Frontal cortex (tissue), 4 donors: ENCODE data around the gene PLOD1. TPM values are rescaled to one million over a fixed set of nuclear protein-coding genes. Genes with fewer than 3 reads are reported as not detected.
A peak's percentile ranks its signal among the peaks of the same experiment; 100 is the strongest.

Source experiments
- DNase-seq, 2 donors: peaks; one replicate each; pipeline ENCODE4 v3.0.0; 2012; ENCODE audit warnings: low spot score in 2 of 2
- FAIRE-seq: peaks from 2 replicates; lab custom pipeline; 2012; peaks lifted over from hg19 to GRCh38; lab: Jason Lieb, UNC
- total RNA-seq: library from RNA; depleted of rRNA; stranded (reverse); fragments of >200 nt; gene quantifications from one replicate; pipeline ENCODE4 v1.2.3, GENCODE V29; 2014
- donor health status: control.
- donor health status: control.
- donor health status: control.

PLOD1 gene
- total RNA-seq, 1 donor from 2014 or later = 15.5 TPM

DNA sequence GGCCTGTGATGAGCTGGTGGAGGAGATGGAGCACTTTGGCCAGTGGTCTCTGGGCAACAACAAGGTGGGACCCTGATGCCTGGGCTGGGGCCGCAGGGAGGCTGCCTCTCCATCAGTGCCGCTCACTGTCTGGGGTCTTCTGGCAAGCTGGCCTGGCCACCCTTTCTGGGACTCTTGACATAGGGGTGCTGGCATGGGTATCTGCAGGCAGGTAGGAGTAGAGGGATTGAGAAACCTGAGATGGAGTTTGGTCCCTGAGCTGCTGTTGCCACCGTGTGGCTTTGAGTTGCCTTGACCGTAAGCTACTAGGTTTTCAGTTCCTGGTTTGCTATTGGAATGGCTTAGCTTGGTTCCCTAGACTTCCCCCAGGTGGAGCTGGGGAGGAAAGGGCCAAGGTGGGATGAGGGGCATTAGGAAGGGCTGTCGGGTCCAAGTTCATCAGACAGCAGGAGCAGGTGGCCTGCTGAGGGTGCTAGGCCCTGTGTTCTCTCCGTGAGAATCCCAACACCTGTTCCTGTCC, 32.6 kb downstream of the PLOD1 start:
- FAIRE-seq (no peak), DNase-seq (peak; percentile 41 to 57)

DNA sequence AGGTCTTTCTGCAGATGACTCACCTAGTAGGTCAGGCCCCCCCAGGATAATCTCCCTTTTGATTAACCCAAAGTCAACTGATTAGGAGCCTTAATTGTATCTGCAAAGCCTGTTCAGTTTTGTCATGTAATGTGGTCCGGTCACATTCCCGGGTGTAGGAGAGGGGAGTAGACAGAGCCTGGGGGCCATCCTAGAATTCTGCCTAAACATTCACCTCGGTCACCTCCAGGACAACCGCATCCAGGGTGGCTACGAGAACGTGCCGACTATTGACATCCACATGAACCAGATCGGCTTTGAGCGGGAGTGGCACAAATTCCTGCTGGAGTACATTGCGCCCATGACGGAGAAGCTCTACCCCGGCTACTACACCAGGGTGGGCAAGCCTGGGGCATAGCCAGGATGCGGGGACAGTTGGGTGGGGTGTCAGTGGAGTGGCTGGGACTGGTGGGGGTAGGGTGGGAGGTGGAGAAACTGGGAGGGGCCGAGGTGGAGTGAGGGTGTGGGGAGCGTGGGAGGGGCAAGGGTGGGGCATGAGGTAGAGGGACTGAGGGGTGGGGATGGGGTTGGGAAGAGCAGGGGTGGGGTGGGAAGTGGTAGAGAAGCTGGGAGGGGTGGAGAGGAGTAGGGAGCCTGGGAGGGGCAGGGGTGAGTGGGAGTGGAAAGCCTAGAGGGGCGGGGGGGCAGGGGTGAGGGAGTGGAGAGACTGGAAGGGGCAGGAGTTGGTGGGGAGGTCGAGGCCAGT, 36.1 kb downstream of the PLOD1 start:
- no peak for FAIRE-seq

DNA sequence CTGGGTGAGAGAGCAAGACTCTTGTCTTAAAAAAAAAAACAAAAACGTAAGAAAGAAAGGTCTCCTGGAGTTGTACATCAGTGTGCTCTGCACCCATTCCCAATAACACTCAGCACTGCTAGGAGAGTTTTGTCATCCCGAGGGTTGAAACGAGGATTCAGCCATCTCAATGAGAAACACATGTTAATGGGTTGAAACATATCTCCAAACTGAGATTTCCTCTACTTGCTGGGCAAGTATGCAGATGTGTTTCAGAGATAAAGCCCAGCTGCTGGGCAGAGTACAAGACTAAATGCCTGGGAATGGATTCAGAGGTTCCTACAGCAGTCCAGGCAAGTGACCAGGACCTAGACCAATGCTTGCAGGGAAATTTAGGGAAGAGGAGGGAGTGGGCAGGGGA, 43.1 kb downstream of the PLOD1 start:
- FAIRE-seq = no peak
- DNase-seq = no peak

More for the DNA sequence above, 36.1 kb downstream of the PLOD1 start:
- DNase-seq = no peak

DNA sequence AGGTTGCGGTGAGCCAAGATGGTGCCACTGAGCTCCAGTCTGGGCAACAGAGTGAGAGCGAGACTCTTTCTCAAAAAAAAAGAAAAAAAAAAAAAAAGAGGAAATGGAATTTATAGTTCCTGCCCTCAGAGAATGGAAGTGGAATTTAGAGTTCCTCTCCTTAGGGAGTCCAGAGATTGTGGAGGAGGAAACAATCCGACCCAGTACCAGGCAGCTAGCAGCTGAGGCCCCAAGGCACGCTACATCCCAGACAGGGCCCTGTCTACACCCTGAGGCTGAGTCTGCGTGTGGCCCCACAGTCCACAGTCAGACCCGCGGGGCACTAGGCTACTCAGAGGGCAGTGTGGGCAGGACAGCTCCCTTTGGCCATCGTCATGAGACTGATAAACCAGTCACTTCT, 43.8 kb downstream of the PLOD1 start:
- FAIRE-seq = no peak

DNA sequence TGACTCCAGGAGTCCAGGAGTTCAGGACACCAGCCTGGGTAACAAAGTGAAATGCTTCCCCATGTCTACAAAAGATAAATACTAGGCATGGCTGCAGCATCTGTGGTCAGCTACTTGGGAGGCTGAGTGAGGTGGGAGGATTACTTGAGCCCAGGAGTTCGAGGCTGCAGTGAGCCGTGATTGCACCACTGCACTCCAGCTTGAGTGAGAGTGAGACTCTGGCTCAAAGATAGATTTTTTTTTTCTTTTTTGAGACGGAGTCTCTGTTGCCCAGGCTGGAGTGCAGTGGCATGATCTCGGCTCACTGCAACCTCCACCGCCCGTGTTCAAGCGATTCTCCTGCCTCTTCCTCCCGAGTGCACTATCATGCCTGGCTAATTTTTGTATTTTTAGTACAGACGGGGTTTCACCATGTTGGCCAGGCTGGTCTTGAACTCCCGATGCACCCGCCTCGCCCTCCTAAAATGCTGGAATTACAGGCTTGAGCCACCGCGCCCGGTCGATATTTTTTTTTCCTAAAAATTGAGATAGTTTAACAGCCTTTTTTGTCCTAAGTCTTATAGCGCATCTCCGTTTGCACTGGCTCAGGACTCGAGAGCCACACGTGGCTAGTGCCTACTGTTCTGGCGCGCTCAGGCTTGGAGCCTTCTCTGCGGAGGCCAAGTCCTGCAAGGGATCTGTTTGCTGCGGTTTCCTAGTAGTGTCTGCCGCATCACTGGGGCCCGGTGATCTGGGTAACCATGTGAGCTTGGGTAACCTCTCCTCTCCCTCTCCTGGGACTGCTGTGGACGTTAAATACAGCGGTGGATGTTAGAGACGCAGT, 44.7 kb downstream of the PLOD1 start:
- no peak for FAIRE-seq
- no peak for DNase-seq

More for the DNA sequence above, 43.8 kb downstream of the PLOD1 start:
- DNase-seq = no peak

DNA sequence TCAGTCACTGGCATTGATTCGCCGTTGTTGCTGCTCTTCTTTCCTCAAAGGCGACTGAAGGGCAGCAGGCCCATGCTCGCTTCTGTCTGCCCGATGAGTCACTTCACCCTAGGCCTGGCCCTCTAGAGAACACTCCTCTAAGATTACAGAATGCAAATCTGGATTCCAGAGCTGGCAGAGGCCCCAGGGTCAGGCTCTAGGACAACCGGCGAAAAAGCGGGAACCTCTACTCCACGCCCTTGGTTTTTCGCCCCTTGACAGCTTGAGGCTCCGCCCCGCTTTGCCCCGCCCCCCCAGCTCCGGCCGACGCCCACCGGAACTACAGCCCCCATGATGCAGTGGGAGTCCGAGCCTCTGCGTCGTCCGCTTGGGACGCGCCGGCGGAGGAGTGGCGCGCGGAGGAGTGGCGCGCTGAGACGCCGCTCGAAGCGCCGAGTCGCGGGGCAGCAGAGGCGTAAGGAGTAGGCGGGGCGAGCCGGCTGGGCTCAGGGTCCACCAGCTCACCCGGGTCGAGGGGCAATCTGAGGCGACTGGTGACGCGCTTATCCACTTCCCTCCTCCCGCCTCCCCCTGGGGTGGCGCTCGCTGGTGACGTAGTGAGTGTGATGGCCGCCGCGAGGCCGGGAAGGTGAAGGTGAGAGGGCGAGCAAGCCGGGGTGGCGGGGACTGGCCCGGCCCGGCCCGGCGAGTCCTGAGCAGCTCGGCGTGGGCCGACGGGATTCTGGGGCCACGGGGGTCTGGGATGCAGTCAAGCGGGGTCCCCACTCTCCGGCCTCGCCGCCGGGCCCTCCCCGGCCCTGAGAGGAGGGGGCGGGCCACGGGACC, 45.5 kb downstream of the PLOD1 start, which contains the start of gene MFN2:
TSS of gene MFN2 (plus strand) at position 594 of the 825 bp plus-strand sequence. CDS start 8,725 bp downstream, outside the sequence.
- DNase-seq (peak; percentile 94 to 96), FAIRE-seq (no peak)

DNA sequence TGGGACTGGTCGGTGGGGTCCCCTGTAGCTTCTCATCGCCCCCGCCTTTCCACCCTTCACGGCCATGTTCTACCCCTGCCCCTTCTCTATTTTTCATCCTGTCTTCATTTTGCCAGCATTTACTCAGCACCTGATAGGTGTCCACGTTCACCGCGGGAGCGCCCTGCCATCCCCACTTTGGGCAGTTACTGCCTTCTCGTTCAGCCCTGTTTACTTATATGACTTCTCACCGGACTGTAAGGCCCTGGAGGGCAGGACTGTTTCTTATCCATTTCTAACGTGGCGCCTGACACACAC, 46.1 kb downstream of the PLOD1 start:
- no peak for FAIRE-seq
- DNase-seq = no peak

DNA sequence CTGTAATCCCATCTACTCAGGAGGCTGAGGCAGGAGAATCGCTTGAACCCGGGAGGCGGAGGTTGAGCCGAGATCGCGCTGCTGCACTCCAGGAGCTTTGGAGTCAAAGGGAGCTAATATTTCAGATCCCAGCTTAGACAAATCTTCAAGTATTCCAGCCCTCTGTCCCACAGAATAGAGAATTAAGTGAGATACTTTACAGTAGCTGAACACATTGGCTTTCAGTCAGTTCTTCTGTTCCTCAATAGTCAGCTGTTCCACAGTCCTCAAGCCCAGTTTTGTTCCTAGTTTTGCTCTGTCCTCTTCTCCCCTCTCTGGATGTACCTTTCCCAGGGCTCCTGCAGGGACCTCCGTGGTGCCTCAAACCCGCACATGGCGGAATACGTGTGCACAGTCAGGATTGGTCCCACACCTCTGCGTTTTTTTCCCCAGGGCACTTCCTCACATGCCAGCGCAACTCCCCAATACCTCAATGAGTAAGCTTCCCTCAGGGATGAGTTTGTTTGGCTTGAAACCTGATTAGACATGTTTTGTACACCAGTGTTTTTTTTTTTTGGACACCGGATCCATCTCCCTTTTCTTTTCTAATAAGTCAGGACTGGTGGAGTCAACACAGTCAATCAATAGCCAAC, 47.0 kb downstream of the PLOD1 start:
- FAIRE-seq = no peak
- no peak for DNase-seq

DNA sequence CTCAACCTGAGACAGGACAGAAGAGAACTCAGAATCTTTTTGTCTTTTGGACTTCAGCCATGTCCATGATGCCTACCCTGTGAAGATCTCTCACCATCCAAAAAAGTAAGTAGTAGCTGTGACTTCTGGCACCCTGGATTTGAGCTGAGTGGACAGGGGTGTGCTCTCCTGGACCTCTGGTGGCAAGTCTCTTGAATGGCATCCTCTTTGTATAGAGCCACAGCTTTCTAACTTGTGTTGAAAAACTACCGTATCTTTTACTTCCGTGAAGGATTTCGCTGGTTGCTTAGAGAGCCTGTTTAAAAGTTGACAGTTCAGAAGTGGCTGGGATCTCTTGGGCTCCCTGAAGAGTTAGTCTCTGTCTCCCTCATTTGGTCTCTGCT, 47.5 kb downstream of the PLOD1 start:
- FAIRE-seq (no peak), DNase-seq (no peak)

DNA sequence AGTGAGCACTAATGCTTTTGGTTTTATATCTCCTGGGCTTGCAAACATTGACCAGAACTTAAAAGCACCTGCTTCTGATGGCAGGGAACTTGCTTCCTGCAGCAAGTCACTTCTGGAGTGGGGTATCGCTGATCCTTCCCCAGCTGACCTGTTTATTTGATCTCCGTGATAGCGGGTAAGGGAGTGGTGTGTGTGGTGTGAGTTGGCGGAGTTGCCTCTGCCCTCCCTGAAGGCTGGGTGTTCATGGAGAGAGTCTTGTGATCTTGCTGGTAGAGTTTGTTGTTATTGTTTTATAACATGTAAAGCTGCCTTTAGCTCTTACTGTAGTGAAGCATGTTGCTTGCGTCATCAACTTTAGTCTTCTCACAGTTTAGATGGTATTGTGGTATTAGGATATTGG, 49.6 kb downstream of the PLOD1 start:
- DNase-seq = no peak
- no peak for FAIRE-seq

DNA sequence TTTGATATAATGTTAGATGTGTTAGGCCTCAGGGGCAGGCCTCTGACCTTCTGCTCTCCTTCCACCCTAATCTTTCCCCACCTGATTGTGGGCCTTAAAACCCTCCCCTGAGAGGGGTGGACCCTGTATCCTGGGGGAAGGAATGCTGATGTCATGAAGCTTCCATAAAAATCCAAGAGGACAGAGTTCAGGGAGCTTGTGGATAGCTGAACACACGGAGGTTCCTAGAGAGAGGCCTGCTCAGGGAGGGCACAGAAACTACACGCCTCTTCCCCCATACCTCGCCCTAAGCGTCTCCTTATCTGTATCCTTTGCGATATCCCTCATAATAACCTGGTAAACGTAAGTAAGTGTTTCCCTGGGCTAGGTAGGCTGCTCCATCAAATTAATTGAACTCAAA, 50.1 kb downstream of the PLOD1 start:
- FAIRE-seq = no peak
- DNase-seq = no peak

DNA sequence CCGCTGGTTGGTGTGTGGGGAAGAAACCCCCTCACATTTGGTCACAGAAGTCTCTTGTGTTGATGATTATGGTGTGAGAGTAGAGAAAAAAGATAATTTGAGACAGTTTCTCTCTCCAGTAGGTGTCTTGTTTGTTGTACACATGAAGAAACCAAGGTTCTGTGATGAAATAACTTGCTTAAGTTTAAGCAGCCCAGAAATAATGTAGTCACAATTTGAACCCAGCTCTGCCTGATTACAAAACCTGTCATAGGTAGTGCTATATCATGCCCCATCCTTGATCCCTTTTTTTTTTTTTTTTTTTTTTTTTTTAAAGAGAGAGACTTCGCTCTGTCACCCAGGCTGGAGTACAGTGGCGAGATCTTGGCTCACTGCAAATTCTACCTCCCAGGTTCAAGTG, 50.7 kb downstream of the PLOD1 start:
- no peak for DNase-seq
- no peak for FAIRE-seq

DNA sequence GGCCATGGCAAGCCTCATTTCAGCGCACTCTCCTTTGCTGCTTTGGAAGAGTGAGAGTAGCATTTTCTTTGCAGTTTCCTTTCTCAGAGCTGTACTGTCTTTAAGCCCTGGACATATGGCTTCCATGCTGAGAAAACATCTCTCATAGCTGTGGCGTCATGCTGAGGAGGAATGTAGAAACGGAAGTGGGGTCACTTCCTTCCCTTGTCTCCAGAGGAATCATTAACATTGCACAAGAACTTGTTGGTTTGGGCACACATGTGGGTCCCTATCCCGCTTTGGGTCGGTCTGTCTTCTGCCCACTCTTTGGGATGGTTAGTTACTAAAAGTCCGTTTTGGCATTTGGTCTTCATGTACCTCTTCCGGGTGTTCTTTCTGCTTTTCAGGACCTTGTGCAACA, 51.3 kb downstream of the PLOD1 start:
- FAIRE-seq = no peak
- no peak for DNase-seq

DNA sequence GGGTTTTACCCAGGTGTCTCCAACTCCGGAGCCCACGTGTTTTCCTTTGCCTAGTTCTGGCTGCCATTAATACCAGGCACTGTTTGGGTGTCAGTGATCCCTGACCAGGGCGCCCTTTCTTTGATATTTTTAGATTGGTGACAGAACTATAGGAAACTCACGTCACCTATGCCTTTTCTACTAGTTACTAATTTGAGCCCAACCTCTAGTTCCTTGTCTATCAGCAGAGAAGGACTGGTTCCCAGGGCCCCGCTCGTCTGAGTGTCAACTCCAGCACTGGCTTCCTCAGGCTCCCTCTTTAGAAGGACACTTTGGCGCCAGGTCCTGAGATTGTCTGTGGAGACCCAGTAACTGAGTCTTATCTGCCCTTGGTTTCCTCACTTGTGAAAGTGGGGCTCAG, 55.2 kb downstream of the PLOD1 start:
- no peak for FAIRE-seq
- DNase-seq = no peak

DNA sequence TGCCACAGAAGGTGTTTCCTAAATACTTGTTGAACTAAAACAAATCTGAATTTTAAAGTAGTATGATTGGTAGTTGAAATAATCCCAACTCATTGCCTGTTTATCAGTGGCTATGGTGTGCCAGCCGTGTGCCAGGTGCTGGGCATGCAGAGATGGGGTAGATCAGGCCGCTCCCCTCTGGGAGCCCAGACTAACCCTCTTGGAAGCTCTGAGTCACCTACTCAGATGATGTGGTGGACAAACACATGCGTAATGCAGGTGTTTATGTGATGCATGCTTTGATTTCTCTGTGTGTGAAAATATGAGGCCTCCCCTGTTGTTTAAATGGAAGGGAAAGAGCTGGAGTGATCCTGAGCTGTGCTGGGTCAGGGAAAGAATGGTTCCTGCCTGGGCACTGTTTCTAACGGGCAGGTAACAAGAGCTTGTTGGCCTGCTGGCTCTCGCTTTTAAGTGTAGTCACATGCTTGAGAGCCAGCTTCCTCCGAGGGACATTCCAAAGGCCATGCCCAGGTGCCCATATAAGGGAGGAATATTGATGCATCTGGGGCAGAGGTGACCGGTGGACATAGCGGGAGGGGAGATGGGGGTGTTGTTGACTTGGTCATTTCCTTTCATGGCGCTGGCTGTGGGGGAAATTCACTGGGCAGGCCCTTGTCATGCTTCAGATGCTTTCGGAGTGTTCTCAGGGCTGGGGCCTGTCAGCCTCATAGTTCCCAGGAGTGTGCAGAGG, 56.0 kb downstream of the PLOD1 start:
- DNase-seq (no peak), FAIRE-seq (no peak)

DNA sequence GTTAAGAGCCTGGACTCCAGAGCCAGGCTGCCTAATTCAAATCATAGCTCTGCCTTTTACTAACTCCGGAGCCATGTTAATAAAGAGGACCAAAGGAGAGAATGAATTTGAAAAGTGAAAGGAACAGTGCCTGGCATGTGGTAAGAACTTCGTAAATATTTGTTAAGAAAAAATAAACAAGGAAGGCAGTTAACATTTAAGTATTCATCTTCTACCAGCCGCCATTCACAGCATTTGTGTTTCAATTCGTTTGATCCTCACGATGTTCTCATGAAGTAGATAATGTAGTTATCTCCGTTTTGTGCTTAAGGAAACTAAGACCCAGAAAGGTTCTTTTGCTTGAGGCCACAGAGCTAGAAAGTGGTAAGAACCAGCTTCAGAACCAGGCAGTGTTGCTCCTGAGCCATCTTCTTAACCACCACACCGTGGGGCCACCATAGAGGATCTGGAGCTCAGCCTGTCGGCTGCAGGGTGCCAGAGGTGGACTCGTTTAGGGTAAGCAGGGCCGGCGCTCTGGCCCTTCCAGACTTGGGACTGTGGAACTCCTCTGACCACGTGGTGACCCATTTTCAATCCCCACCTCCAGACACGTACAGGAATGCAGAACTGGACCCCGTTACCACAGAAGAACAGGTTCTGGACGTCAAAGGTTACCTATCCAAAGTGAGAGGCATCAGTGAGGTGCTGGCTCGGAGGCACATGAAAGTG, 57.6 kb downstream of the PLOD1 start:
- DNase-seq = no peak
- FAIRE-seq = no peak

DNA sequence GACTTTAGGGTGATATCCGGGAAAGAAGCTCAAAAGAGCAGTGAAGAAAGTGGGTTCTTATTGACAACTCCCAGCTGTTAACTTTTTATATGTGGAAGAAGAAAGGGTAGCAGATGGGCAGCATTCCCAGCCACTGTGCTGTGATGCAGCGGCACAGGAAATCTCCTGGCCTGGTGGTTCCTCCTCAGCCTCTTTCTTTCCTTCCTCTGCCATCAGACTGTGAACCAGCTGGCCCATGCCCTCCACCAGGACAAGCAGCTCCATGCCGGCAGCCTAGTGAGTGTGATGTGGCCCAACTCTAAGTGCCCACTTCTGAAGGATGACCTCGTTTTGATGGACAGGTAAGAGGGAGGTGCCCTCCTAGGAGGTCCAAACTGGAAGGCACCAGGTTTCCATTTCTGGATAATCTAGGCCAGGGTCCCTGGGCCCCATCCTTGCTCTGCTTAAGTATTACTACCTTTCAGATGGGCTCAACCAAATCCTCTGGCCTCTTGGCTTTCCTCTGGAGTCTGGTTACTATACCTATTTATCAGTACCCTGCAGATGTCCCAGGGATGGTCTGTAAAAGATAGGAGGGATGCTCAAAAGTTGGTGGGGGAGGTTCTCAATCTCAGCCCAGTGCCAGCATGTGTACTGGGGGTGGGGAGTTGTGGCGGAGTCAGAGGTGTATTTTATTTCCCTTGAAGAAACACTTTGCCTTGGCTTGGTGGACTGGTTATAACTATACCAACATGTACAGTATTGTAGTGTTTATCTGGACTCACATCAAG, 62.7 kb downstream of the PLOD1 start:
- DNase-seq (no peak), FAIRE-seq (no peak)

DNA sequence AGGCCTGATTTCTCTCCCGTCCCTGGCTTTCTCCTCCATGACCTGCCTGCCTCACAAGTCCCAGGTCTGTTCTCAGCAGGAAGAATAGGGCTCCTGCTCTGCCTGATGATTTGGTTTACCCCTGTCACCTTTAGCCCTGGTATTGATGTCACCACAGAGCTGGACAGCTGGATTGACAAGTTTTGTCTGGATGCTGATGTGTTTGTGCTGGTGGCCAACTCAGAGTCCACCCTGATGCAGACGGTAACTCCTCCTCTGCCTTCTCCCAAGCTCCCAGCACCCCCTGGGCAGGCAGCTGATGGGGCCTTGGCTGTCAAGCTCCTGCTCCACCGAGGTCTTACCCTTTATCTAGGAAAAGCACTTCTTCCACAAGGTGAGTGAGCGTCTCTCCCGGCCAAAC, 64.1 kb downstream of the PLOD1 start:
- no peak for DNase-seq
- no peak for FAIRE-seq
